GM19193 (cell line): ENCODE data around the gene KMT5B.

Experiments used
- POLR2A ChIP-seq: IDR thresholded peaks from 4 replicates; pipeline ENCODE4 v1.6.1; 2011; ENCODE audit not compliant: insufficient read depth, insufficient read length; ENCODE audit errors: extremely low read depth

Gene KMT5B

DNA sequence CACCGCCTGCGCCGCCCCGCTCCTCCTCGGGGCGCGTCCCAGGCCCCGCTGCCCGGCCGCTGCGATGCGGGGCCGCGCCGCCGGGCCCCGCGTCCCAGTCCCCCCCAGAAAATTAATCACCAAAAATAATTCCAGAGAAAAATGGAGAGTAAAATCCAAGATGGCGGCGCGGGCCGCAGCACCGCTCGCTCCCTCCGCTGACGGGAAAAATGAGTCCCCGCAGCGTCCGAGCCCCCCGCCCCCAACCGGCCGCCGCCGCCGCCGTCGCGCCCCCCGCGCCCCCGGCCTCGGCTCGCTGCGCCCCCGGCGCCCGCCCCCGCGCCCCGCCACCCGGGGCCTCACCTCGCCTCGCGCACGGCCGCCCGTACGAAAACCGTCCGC is at the start of gene KMT5B:
KMT5B (minus strand) TSS at position 162 of the 381 bp plus-strand sequence. CDS start 23,220 bp downstream, outside the sequence.
- no peak for TF ChIP-seq POLR2A

DNA sequence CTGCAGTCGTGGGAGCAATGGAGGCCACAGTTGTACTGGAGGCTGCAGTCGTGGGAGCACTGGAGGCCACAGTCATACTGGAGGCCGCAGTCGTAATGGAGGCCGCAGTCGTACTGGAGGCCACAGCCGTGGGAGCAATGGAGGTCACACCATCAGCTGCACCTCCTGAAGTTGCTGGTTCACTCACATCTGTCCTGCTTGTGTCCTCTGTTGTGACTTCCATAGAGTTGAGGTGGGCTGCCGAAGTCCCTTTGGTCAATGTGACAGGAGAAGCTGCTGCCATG is 49.4 kb upstream of the KMT5B start:
- no peak for TF ChIP-seq POLR2A

DNA sequence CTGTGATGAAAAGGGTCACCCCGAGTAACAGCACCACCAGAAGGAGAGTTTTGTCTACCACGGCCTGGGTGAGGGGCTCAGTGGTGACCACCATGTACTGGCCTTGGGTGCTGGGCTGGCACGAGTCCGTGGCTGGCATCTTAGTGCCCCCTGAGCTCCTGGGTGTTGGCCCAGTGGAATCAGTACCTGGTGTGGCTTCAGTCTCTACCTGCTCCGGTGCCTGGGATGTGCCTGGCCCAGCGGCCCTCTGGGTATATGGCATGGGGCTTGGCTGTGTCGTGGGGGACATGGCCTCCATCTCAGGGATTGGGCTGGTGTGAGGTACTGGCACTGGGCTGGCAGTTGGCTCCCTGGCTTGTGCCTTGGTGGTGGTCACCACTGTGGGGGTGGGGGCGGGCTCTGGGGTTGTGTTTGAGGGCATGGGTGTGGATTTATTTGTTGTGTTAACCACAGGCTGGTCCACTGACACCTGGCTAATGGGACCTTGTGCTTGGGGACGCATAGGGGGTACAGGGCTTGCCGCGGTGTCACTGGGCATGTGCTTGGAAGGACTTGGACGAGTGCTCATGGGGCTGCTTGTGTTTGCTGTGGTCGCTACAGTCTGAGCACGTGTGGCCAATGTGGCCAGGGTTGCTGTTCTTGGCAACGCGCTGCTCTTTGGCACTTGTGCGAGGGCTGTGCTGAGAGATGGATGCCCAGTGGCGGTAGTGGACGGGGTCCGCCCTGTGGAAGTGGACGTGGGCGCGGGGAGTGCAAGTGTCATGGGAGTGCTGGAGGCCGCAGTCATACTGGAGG is 48.9 kb upstream of the KMT5B start:
- no peak for TF ChIP-seq POLR2A

DNA sequence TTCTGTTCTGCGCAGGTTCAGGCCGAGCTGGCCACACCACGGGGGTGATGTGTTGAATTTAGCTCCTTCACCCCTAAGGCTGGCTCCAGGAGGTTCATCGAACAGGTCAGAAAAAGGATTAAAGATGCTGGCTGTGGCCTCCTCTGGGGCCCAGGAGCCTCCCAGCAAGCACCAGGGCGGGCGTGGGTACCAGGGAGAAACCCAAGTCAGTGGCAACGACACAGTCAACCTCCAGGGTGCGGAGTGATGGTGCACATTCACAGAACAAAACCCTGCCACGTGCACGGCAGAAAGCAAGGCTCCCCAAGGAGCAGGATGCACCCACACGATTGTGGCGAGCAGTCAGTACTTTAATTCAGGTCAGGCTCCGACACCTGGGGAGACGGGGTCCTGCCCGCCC is 47.9 kb upstream of the KMT5B start:
- TF ChIP-seq POLR2A, result no peak

DNA sequence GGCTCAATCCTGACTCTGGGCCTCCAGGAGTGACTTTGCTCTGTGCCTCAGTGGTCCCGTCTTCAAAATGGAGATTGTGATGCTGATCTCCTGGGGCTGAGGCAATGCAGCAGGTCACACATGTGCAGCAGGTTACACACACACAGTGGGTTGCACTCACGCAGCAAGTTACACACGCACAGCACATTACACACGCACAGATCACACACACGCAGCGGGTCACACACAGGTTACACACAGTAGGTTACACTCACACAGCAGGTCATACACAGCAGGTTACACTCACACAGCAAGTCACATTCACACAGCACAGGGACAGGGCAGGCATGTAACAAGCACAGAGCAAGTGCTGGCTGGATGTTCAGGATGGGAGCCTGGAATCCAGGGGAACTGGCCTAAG is 47.4 kb upstream of the KMT5B start:
- peak; percentile 3 for TF ChIP-seq POLR2A

DNA sequence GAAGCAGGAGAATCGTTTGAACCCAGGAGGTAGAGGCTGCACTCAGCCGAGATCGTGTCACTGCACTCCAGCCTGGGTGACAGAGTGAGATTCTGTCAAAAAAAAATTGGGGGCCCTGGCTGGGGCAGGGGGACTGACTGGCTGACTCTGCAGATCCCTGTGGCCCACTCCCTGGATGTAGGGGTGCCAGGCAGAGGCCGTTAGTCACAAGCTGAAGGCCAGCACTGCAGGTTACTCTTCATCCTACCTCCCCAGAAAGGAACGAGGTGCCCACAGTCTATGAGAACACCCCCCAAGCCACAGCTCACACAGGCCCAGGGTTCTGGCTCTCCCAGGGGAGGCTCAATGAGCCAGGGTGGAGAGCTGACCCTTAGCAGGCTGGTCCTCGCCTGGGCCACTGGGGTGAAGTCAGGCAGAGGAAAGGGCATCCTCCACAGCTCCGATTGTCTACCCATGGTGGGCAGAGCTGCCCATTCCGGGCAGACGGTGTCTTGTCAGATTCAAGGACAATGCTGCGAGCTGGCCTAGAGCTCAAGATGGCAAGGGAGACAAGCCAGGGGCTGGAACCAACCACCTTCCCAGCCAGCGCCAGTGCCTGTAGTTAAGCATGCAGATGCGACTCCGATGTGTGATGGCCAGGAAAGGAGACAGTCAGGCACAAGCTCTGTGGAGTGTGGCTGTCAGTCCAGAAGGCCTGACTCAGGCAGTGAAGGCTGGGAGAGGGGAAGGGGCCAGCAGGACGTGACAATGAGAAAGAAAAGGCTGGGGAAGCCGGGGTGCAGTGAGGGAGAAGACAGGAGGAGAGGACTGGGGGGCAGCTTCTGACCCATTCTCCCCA is 46.2 kb upstream of the KMT5B start:
- TF ChIP-seq POLR2A, result peak; percentile 23

DNA sequence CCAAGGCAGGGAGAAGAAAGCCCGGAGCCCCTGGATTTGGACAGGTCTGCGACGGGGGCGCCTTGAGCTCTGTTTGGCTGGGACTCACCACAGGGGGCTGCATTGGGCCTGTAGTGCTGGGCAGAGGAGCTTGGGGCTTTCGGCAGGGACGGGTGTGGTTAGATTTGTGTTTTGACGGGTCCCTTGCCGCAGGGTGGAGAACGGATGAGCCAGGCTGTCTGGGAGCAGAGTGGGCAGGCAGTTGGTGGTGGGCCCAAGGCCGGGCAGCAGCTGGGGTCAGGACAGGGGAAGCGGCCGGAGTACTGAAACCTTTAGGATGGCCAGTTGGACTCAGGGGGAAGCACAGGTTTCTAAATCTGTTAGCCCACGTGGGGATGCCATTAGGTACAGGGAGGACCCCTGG is 45.3 kb upstream of the KMT5B start:
- no peak for TF ChIP-seq POLR2A

DNA sequence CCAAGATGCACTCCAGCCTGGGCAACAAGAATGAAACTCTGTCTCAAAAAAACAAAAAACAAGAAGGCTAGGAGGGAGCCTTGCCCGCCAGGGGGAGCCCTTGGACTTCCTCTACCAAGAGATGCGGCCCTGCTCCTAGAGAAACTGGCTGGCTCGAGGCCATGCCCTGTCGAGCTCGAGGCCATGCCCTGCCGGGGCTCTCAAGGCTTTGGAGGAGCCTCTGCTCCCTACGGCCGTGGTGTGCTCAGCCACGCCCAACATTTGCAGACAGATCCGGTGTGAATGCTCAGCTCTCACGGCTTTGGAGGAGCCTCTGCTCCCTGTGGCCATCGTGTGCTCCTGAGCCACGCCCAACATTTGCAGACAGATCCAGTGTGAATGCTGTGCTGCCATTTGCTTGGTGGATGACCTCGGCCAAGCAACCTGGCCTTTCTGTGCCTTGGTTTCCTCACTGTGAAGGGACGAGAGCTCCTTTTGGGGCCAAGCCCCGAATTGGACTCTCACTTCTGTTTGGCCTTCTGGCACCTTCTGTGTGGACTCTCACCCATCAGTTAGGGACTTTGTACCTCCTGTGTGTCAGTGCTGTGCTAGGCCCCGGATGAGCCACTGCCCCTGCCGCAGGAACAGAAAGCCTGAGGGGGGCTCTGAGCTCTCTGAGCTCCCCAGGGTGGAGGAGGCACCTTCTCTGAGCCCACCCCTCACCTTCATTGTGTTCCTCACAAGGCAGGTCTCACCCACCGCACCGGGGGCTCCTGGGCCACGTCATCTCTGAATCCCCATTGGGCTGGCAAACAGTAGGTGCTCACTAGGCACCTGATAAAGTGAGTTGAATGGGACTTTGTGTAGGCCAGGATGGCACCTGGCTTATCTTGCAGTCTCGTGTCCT is 44.6 kb upstream of the KMT5B start:
- TF ChIP-seq POLR2A, result no peak

DNA sequence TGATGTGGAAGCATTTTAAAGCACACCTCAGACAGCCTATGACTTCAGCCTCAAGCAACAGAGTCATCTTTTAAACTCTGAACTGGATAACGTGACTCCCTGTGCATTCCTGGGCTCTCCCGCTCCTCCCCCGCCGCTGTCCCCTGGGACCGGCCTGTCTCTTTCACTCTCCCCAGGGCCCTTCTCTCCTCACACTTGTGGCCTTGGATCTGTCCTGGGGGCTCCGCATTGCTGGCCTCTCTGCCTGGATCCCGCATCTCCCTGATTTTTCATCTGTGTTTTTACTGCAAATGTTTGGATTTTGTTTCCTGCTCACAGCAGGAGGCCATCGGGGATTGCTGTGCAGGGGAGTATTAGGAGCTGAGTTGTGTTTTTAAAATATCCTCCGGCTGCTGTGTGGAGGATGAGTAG is 43.2 kb upstream of the KMT5B start:
- TF ChIP-seq POLR2A, result no peak

DNA sequence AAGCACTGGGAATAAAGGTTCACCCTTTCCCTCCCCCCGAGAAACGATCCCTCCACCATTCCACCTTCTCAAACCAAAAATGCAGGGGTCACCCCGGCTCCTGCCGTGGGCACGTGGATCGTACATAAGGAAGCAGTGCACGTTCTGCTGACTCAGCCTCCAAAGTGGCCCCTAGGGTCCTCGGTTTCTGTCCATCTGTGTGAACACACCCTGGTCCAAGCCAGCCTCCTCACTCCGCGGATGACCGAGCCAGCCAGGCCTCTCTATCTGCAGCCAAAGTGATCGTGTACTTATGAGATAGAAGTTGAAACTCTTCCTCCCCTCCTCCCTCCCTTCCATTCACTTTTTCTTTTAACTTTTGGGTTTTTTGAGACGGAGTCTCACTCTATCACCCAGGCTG is 42.4 kb upstream of the KMT5B start:
- TF ChIP-seq POLR2A, result no peak

DNA sequence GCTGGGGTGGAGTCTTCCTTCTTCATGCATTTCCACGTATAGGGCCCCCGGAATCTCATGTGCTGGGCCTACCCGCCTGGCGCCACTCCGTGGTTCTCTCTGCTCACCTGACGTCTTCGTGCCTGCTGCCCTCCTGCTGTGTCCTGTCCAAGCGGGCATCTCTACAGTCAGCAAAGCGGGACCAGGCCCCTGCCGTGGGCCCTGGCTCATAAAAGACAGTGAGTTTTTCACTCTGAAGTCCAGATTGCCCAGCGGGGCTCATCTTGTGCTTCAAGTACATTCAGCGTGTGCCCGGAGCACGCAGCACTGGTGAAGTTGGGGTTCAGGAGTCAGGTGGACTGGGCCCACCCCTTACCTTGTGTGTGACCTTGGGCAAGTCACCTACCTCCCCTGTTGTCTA is 41.3 kb upstream of the KMT5B start:
- no peak for TF ChIP-seq POLR2A

DNA sequence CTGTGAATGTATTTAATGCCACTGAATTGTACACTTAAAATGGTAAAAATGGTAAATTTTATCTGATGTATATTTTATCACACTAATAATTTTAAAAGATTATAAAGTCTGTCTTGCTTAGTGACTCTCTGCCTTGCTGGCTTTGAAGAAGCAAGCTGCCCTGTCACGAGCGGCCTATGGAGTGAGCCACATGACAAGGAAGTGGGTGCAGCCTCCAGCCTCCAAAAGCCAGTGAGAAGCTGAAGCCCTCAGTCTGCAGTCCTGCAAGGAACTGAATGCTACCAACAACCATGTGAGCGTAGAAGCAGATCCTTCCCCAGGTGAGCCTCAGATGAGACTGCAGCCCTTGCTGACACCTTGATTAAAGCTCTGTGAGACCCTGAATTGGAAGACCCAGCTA is 38.7 kb upstream of the KMT5B start:
- TF ChIP-seq POLR2A, result no peak

DNA sequence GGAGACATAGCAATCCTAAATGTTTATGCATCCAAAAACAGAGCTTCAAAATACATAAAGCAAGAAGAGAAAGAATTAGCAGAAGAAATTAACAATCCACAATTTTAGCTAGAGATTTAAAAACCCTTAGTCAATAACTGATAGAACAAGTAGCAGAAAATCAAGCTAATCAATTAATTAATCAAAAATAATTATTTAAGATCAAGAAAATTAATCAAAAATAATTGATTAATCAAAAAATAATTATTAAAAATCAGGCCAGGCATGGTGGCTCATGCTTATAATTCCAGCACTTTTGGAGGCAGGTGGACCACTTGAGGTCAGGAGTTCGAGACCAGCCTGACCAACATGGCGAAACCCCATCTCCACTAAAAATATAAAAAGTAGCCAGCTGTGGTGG is 29.5 kb upstream of the KMT5B start:
- no peak for TF ChIP-seq POLR2A

DNA sequence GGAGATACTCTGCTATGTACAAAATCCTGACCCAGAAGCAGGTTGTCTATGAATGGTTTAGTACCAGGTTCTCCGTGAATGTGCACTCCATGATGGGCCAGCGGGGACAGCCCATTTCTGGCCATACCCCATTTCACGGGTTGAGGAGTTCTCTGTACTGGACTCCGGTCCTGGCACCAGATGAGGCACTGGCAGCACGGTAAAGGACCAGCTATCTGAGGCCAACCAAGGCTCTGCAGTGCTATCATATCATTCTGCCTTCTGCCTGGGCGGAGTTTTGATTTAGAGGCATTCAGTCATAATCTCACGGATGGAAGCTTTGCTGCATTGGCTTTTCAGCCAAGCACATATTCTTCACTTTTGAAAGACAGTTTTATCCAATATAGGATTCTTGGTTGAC is 18.5 kb upstream of the KMT5B start:
- TF ChIP-seq POLR2A, result no peak

DNA sequence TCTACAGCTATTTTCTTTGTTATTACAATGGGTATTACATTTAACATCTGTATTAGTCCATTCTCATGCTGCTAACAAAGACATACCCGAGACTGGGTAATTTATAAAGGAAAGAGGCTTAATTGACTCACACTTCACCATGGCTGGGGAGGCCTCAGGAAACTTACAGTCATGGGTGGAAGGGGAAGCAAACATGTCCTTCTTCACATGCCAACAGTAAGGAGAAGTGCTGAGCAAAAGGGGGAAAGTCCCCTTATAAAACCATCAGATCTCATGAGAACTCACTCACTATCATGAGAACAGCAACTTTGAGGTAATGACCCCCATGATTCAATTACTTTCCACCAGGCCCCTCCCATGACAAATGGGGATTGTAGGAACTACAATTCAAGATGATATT is 16.5 kb upstream of the KMT5B start:
- no peak for TF ChIP-seq POLR2A
